SKM-1 (cell line): ENCODE data around the gene ARHGAP15.

Experiments used
- DNase-seq: peaks from one replicate; lab custom pipeline; 2025; ENCODE audit not compliant: unreplicated experiment; lab: John Stamatoyannopoulos, UW

ARHGAP15 gene

DNA sequence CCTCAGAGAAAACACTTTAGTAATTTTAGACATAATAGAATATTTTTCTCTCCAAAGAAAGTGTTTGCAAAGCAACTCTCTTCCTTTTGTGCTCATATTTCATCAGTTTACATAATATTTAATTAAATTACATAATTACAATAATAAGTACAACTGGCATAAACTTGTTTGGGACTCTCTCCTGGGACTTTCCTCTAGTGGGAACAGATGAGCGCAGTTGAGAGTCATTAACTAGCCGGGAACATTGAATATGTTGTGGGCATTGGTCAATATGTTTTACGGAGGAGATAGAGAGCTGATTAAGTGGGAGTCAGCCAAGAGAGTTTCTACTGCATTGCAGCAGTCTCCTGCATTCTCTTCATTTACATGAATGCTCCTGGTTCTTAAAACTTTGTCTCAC lies 607.7 kb downstream of the ARHGAP15 start:
- no peak for DNase-seq

DNA sequence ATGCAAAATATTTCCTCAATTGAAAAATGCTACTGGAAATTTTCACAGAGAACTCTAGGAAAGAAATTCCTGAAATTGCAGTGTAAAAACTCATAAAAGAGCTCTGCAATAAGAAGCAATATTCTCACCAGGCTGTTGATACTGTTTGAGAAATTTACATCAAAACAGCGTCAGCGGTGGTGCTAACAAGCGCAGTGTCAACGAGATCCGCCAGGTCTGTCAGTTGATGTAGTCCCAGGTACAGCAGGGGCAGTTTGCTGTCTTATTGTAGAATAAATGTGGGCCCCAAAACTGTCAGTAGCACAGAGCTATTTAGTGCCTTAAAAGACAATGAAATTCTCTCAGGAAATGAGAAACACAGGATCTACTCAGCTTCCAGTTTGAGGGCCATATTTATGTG lies 611.2 kb downstream of the ARHGAP15 start:
- no peak for DNase-seq

DNA sequence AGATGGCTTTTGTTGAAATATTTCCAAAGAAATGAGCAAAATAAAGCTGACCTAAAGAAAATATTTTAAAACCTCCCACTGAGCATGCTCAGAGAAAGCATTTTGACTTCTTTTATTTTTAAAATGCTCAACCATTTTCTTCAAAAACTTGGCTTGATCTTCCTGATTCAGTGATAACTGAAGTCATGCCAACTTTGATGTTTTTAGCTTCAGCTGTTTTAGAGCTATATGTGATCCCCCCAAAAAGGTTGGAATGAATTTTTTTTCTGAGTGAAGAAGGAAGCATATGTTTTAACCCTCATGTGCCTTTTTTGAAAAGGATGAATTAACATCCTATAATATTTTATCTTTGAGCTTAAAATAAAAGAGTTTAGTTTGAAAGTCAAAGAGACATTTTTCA lies 612.0 kb downstream of the ARHGAP15 start:
- DNase-seq: no peak

DNA sequence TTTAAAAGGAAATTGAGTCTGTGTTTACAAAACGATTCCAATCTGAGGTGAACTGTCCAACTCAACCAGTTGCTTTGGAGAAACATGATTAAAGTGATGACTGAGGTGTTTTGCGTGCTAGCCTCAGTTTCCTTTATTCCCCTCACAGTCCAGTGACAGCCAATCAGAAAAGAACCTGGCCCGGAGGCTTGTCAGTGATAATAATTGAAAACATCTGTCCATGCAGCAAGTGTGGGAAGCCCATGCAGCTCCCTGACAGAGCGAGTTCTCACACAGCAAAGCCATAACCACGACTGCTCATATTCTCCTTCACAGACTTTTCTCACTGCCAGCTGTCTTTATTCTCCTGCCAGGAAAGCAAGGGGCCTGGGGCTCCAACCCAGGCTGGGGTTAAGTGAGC lies 613.4 kb downstream of the ARHGAP15 start:
- no peak for DNase-seq

DNA sequence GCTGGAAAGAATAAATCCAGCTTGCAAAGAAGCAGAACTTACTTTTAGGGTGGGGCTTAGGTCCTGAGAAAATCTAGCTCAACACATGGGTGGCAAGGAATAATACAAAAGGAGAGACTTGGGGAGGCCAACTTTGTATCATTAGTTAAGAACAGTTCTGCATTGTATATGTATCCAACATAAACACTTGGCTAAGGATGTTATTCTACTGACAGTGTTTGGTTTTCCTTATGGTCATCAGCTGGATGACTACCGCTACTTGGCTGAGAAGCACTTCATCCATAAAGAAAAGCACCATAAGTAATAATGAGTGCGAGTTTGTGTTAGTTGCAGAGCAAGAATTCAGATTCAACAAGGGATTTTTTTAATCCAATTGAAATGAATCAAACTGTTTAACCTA lies 614.9 kb downstream of the ARHGAP15 start:
- no peak for DNase-seq

DNA sequence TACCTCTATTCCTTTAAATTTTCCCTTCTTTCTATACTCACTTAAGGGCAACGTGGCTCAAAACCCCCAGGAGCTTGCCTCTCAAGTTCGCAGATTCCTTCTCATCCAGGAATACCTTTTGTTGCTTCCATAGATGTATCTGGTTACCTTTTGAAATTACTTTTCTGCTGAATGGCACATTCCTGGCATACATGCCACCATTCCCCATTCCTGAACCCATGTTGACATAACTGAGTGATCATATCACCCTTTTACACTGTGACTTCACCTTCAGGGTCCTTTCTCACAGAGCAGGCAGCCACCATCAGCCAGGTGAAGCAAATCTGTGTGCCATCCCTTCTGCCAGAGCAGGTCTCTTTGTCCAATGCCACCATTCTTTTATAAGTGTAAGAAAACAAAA lies 615.8 kb downstream of the ARHGAP15 start:
- DNase-seq: no peak

DNA sequence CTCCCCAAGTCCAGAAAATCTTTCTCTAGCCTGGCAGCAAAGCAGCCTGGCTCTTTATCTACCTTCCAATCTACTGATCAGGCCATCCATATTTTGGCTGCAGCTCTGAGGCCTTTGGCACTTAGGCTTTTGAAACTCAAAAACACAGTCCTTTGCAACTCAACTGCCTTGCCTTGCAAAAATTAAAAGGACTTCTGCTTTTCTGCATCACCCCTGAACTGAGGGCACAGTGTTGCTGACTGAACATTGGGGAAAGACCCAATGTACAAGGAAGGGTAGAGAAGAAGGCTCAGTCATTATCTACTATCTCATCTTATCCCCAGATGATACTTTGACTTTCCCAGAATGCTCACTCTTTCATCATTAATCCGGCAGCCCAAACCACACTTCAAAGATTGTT lies 625.5 kb downstream of the ARHGAP15 start:
- DNase-seq: no peak

DNA sequence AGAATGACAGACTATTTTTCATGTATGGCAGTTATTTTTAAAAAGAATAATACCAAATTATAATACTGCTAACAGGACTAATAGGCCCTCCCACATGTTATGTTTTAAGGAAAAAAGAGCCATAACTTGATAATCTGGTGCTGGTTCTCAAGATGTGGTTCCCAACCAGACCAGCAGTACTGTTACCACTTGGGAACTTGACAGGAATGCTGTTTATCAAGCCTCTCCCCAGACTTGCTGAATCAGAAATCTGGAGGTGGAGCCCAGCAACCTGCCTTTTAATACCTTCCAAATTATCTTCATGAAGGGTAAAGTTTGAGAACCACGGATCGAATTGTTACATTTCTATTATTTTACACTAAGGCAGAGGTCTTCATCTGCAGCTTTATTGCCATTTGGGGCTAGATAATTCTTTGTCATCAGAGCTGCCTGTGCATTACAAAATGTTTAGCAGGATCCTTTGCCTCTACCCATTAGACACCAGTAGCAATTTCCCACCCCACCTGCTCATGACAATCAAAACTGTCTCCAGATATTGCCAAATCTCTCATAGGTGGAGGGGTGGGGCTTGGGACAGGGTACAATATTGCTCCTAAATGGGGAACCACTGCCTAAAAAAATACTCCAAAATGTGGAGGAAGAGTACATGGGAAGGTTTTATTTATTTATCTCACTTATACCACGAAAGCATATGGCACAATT lies 629.6 kb downstream of the ARHGAP15 start:
- DNase-seq: no peak

DNA sequence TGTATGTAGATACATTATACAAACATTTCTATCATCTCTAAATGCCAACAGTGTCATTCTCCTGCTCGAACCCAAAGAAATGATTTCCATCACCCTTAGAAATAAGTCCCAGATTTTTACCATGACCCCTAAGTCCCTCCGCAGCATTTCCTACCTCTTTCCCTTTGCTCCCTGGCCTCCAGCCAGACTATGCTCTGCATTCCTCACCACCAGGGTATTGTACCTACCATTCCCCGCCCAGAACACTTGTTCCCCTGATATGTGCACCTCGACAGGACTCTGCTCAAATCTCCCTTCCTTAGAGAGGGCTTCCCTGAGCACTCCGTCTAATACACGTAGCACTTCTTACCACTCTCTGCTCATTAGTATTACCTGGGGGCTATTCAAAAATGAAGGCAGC lies 630.2 kb downstream of the ARHGAP15 start:
- DNase-seq: no peak

DNA sequence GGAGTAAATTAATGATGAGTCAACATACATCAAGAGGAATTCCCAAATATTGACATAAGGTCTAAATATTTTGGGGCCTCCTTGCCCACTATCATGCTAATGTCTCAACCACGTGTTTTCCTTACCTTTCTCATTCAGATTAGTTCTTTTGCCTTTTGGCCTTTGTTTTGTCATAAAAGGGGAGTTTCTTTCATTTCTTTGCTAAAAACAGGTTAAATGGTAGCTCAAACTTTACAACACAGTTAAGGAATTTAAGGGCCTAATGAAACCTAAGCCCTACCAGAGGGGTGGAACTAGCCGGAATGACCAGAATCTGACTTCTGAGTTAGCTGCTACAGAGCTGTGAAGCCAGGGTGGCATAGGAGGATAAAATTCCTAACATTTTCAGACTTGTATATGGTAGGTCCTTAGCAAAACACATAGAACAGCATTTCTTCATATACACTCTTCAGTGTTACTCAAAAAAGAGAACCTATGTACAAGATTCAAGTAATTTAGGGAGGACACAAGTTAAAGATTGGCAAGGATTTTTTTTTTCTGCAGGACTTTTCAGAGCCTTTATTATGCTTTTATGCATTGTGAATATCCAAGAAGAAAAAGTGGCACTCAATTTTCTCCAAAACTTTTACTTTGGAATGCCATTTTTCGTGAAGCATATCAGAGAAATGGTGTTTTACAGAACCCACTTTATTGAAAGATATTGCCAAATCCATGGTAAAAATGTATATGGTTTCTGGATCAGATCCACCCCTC lies 633.1 kb downstream of the ARHGAP15 start:
- no peak for DNase-seq

DNA sequence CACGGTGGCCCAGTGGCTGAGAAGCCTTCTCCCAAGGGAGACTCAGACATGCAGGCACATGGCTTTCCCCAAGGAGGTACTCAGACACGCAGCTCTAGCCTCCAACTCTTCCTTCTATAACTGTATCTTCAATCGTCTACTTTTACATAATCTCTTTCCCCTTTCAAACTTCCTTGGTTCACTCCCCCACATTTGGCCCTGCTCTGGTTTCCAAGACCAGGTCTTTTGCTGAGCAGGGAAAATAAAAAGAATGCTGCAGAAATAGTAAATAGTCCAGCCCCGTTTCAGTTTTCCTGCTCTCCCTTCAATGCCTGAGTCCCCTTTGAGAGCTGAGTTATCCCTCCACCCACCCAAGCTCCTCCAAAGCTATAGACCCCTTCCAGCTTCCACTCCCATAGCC lies 635.0 kb downstream of the ARHGAP15 start:
- no peak for DNase-seq

DNA sequence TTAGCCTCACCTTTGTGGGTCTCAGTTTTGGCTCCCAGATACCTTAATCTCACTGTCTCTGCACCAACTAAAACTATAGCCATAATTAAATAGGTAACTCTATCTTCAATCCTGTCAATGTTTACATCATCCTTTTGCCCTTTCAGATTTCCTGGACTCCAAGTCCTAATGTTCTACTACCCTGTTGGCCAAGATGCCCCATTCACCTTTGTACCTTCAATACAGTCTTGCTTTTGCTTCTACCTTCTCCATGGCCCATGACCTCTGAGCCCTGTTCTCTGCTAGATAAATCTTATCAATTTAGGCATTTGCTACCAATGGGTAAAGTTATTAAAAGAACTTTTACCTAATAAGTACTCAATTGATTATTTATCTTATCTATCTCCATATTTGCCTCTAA lies 635.5 kb downstream of the ARHGAP15 start:
- no peak for DNase-seq

DNA sequence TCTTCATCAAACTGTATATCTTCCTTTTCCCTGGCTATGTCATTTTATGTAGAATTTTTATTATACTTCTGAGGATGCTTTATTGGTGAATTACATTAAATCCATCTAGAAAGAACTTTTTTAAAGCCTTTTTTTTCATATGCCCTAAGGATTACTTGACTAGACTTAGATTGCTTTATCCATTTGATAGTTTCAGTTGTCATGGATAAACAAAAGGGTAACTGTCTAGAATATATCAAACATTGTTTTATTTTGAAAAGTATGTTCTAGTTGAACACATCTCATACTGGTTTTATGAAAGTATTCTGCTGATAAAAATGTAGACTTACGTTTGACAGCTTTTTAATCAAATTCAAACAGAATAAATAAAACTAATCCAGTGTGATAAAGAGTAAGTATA lies 639.8 kb downstream of the ARHGAP15 start:
- no peak for DNase-seq

DNA sequence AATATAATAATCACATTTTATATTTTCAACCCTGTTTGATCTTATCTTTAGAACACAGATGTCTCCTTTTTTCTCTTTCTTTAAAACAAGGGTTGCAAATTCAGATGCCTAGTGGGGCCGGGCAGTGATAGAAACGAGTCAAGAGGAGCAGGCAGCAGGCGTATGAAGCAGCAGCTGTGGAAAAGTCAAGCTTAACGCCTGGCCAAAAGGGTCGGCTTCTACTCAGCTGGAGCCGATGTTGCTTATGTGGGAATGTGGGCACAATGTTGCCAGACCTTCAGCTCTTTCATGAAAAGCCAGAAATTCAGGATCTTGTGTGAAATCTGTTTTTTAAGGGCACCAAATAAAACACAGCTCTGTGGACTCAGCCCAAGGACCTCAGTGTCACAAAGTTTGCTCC lies 642.7 kb downstream of the ARHGAP15 start:
- no peak for DNase-seq

DNA sequence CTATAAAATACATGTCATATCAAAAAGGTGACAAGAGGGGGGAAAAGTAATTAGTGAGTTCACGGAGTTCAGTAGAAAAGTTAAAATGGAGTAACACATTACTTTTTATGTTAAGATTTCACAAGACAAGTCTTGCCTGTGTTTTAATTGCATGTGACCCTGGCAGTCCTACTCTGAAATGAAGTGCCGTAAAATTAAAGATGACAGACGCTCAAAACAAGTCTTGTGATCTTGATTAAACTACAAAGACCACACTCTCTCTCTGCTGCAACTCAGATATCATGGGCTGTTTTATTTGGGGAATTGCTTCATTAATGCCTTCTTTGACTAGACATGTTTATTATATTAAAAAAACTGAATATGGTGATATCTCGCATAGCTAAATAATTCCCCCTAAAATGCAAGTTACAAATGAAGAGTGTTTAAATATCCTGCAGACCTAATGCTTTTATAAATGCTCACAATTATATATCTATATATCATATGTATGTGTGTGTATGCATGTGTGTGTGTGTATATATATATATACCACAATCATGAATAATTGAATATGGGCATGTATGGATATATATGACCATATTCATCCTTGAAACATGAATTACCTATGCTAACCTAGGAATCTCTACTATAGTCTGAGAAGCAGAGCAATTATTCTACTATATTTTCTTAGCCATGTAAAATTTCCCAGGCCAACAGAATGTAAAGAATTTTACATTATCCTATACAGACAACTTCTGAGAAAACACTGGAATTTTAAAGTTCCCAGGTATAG lies 647.5 kb downstream of the ARHGAP15 start:
- no peak for DNase-seq

DNA sequence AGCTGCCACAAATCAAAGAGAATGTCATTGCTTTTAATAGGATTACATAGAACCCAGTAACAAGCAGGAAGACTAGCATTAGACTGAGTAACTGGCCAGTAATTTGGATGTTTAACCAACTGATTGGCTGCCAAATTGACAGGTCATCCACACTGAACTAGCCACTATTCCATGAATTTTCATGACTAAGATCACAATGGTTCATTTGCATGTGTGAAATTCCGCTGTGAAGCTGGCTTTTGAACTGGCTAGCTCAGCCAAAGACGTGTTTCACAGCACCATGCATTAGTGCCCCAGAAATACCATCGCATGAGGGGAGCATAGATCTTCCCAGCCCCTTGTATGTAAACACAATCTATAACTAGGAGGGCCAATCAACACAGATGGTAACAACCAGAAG lies 649.8 kb downstream of the ARHGAP15 start:
- no peak for DNase-seq

DNA sequence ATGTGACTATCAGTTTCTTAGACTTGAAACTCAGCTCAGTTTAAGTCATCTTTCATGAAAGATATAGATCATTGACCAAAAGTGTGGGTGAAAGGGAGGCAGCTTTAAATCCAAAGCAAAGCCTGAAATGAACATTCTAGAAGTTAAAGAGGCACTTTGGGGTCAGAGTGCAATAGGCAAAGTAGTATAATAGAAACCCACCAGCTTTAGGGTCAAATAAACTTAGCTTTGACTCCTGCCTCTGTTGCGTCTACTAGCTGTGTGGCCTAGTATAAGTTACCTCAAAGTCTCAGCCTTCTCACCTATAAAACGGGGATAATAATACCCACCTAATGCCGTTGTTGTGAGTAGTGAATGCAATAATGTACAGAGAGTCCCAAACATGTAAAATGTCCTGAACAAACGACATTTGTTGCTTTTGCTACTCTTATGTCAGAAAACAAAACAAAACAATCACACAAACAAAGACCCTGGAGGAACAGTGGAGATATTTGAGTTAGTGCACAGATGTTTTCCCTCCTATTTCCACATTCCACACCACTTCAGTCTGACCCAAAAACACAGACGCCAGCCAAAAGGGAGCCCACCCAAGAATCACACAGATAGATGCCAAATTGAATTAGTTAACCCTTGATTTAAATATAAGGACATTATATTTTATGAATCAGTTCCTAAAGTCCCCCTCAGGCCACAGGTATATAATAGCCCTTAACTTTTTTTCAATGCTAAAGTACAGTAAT lies 657.0 kb downstream of the ARHGAP15 start:
- DNase-seq: no peak

DNA sequence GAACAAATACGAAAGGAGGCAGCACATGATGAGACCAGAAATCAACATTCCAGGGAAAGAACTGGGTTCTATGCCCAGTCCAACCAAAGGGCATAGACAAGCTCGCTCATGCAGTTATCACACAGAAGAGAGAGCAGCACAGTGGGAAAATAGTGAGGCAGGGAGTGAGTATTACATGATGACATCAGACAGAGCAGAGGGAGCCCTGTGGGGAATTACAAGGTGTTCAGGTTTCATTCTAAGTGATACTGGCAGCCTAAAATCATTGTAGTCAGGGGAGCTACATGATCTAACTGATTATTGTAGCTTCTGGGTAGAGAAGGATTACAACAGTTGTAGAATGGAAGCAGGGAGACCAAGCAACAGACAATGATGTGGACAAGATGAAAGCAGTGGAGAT lies 658.5 kb downstream of the ARHGAP15 start:
- DNase-seq: no peak

DNA sequence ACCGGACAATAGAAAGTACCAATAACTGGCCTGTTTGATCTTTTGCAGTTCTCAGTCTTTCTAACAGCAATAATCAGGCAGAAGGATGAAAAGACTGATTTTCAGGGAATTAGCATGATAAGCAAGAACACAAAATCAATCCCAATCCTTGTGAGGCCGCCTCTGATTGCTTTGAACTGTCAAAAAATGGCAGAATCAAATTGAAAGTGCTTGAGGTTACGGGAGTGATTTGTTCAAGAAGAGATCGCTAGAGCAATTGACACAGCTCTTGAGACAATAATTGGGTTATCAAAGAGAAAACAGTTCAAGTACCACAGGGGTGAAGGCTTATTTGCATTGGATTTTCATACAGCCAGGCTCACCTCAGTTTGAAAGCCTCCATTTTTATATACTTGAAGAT lies 663.4 kb downstream of the ARHGAP15 start:
- no peak for DNase-seq

DNA sequence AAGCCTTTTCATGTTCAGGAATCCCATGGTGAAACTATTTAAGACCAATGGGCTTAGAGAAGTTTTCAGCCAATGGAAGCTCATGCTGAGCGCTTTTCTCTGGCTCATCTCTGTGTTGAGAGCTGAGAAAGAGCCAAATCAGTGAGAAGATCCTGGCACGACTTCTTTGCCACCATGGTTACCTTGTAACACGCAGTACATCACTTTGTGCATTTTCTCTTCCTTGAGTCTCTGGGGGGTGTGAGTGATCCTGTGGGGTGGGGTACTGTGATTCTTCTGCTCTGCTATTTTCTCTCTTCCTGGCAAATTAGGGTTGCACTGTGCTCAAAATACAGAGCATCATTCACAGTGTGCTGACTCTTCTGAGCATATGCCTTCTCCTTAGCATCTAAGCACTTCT lies 664.2 kb downstream of the ARHGAP15 start:
- DNase-seq: no peak

DNA sequence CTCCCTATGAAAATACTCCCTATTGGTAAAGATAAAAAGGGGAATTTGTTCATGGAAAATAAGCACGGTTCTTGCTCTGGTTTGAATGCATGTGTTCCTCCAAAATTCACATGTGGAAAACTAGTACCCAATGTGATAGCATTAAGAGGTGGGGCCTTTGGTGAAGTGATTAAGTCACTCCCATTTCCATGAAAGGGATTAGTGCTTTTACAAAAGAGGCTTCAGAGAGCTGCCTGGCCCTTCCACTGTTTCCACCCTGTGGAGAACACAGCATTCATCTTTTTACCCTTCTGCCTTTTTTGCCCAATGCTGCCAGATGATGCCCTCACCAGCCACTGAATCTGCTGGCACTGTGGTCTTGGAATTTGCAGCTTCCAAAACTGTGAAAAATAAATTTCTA lies 666.8 kb downstream of the ARHGAP15 start:
- DNase-seq: no peak
